Bronchial smooth muscle cell (primary cell): ENCODE measurements around the gene DENND6B. TPM values are rescaled to one million over a fixed set of nuclear protein-coding genes. Genes with fewer than 3 reads are reported as not detected.

Experiments
- total RNA-seq: library from RNA; depleted of rRNA; stranded (reverse); fragments of >200 nt; gene quantifications from 2 replicates; pipeline ENCODE4 v1.2.1, GENCODE V29; 2014

DENND6B gene, protein sequence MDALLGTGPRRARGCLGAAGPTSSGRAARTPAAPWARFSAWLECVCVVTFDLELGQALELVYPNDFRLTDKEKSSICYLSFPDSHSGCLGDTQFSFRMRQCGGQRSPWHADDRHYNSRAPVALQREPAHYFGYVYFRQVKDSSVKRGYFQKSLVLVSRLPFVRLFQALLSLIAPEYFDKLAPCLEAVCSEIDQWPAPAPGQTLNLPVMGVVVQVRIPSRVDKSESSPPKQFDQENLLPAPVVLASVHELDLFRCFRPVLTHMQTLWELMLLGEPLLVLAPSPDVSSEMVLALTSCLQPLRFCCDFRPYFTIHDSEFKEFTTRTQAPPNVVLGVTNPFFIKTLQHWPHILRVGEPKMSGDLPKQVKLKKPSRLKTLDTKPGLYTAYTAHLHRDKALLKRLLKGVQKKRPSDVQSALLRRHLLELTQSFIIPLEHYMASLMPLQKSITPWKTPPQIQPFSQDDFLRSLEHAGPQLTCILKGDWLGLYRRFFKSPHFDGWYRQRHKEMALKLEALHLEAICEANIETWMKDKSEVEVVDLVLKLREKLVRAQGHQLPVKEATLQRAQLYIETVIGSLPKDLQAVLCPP
- total RNA-seq = 1.8 and 2.4 TPM in 2 replicates

GRCh38 chr22:50326956-50327710 is at the start of gene DENND6B:
Gene DENND6B, minus strand, starts transcription at chr22:50327012. Its CDS starts 24 bp downstream, at chr22:50326988.

DNA sequence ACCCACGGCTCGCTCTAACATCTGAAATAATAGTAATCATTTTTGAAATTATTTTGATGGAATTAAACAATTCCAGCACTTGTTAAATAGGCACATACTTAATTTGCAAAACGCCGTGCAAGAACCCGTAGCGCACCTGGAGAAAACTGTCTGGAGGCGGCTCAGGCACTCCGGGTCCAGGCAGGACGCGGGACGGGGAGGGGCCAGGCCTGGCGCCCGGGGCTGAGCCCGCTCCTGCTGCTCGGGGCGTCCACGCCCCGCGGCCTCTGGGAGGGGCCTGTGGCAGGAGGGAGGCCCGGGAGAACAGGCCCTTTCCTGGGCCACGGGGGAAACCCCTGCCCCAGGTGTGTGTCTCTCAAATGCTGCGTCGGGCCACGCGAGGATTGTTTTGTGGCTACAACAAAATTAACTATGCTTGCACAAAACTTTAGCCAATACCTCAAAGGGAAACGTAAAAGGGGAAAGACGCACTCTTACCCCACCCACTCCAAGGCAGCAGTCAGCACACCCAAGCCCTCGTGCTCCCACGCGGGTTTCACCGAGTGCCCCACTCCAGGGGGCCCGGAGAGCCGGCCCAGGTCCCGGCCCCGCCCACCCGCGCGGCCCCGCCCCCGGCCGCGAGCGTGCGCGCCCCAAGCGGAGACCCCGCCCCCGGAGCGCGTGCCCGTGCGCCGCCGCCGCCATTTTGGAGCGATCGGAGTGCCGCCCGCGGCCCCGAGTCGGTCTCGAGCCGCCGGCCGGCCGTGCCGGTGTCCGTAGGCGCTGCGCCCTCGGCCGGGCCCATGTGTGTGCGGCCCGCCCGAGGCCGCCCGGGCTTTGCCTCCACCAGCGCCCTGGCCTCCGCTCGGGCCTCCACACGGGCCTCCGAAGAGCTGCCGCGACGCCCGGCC is 16.1 kb upstream of the DENND6B start, which contains the start of gene PPP6R2:
TSS of gene PPP6R2 (plus strand) at position 677 of the 890 bp plus-strand sequence. CDS start 50,582 bp downstream, outside the sequence.

DNA sequence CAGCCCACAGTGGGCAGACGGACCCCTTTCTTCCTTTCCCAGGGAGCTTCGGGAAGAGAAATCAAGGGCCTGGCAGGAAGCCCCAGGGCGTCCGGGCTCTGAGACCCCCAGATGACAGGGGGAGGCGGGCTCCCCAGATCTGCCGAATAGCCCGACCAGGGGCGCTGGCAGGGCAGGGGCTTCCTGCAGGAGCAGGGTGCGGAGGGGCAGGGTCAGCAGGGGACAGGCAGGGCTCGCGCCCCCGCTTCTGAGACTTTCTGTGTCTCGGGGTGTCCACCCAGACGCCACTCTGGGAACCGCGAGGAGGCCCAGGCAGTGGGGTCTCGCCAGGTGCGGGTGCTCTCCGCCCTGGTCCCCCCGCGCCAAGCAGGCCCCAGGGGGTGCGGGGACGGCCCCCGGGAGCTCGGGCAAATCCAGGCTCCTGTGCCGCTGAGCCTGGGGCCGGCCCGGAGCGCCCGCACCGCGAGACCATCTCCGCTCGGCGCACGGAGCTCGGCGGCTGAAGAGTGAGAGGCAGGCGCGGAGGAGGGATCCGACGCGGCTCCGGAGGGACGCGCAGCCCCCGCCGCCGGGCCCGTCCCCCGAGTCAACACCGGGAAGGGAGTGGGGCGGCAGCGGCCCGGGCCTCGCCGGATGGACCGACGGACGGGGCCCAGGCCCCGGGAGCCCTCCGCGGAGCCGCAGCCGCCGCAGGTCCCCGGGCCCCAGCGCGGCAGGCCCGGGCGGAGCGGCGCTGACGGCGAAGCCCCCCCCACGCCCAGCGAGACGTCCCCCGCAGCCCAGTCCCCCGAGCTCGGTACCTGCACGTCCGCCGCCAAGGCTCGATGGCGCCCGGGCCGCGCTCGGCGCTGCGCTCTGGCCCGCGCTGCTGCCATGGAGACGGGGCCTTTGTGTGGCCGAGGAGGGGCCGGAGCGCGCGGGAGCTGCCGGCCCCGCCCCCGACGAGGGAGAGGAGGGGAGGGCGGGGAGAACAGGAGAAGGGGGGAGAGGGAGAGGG is 19.8 kb downstream of the DENND6B start, which contains the start of gene PLXNB2:
TSS of gene PLXNB2 (minus strand) at position 894 of the 997 bp plus-strand sequence. CDS start 17,062 bp downstream, outside the sequence.

DNA sequence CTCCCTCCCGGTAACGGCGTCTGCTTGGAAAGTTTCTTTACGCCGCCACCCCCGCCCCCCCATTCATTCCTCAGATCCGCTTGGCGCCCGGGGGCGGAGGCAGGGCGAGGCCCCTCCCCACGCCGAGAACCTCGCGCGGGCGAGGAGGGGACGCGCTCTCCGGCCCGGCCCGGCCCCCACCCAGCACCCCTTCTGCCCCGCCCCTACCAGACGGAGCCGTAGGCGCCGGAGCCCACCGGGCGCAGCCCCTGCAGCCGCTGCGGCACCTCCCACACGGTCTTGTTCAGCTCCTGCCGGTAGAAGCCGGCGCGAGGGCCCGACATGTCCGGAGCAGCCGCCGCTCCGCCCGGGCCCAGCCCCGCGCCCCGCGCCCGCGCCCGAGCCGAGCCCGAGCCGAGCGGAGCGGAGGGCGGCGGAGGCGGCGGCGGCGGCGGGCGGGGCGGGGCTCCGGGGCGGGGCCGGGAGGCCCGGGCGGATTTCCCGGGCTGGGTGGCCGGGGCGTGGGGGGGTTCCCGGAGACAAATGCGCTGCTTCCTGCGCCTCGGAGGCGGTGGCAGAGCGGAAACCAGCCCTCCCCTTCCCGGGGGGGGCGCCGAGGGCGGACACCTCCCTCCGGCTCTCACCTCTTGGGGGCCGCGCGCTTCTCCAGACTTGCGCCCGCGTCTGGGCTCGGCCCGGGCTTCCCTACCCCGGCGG is 56.7 kb downstream of the DENND6B start, which contains the start of gene MAPK11:
TSS of gene MAPK11 (minus strand) at position 411 of the 696 bp plus-strand sequence. CDS start at position 323, 88 bp downstream.

GRCh38 chr22:50261615-50262459 is 65.0 kb downstream of the DENND6B start, which contains the start of gene MAPK12:
Gene MAPK12, minus strand, starts transcription at chr22:50261683. Its CDS starts 174 bp downstream, at chr22:50261509.

Other genes with a start within 250 kb of the DENND6B start
- gene MLC1, start 241.6 kb downstream of the DENND6B start, total RNA-seq = not detected in 2 replicates
- gene MOV10L1, start 237.0 kb downstream of the DENND6B start, total RNA-seq = 1.1 and 1.5 TPM in 2 replicates
- gene PANX2, start 156.3 kb downstream of the DENND6B start, total RNA-seq = 0.16 and 0.52 TPM in 2 replicates
- 15.3 and 20.3 TPM in 2 replicates for gene TRABD, start 141.1 kb downstream of the DENND6B start, total RNA-seq
- gene SELENOO, start 126.0 kb downstream of the DENND6B start, total RNA-seq = 18.0 and 23.0 TPM in 2 replicates
- 24.7 and 29.6 TPM in 2 replicates for gene TUBGCP6, start 82.0 kb downstream of the DENND6B start, total RNA-seq
- gene HDAC10, start 75.7 kb downstream of the DENND6B start, total RNA-seq = 25.7 and 37.8 TPM in 2 replicates
- 26.0 and 26.6 TPM in 2 replicates for gene MAPK12, start 65.3 kb downstream of the DENND6B start, total RNA-seq
- gene MAPK11, start 56.6 kb downstream of the DENND6B start, total RNA-seq = 9.9 and 11.1 TPM in 2 replicates
- gene PLXNB2, start 19.4 kb downstream of the DENND6B start, total RNA-seq = 127 and 183 TPM in 2 replicates
- gene PPP6R2, start 16.3 kb upstream of the DENND6B start, total RNA-seq = 44.6 and 45.2 TPM in 2 replicates
- 46.0 and 79.3 TPM in 2 replicates for gene SBF1, start 148.0 kb upstream of the DENND6B start, total RNA-seq
- gene ADM2, start 154.5 kb upstream of the DENND6B start, total RNA-seq = 0.16 and 0.86 TPM in 2 replicates
- gene MIOX, start 159.8 kb upstream of the DENND6B start, total RNA-seq = not detected in 2 replicates
- gene LMF2, start 180.7 kb upstream of the DENND6B start, total RNA-seq = 19.3 and 20.5 TPM in 2 replicates
- gene NCAPH2, start 181.2 kb upstream of the DENND6B start, total RNA-seq = 17.5 and 21.6 TPM in 2 replicates
- 2.6 and 2.8 TPM in 2 replicates for gene SCO2, start 198.6 kb upstream of the DENND6B start, total RNA-seq
- gene TYMP, start 203.0 kb upstream of the DENND6B start, total RNA-seq = 8.8 and 18.3 TPM in 2 replicates
- gene KLHDC7B, start 218.9 kb upstream of the DENND6B start, total RNA-seq = 0.60 TPM in 1 of 2 replicates, not detected in the other
- 0.94 TPM in 1 of 2 replicates, not detected in the other for gene SYCE3, start 235.9 kb upstream of the DENND6B start, total RNA-seq